GM23248 (cell line): ENCODE results near the gene EIF3A.

ENCODE experiments used
- EZH2 ChIP-seq: fragments of 200-600 bp; sonication (generic); IDR thresholded peaks from 2 replicates; pipeline ENCODE4 v1.6.1; 2018; ENCODE audit warnings: antibody characterized with exemption, mild to moderate bottlenecking; ENCODE audit not compliant: insufficient read depth, poor library complexity, severe bottlenecking
- EZH2phosphoT487 ChIP-seq: fragments of 200-600 bp; sonication (generic); IDR thresholded peaks from 2 replicates; pipeline ENCODE4 v1.6.1; 2018; ENCODE audit warnings: antibody characterized with exemption, moderate library complexity, mild to moderate bottlenecking, low read depth; ENCODE audit not compliant: insufficient read depth

DNA sequence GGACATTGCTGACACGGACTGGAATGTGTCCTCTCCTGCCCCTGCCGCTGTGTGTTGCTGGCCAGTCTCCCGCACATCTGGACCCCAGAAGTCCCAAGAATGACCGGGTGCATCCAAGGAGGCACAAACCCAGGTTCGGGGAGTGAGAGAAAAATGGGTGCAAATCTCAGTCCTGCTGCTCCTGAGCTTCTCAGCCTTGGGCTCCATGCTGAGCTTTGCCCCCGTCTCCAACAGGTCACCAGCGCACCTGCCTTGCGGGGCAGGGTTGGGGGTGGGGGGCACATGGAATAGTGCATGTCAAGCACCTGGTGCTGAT lies 57.1 kb downstream of the EIF3A start:
- TF ChIP-seq EZH2 (no peak), EZH2phosphoT487 (no peak)
